Psoas muscle (tissue), 8 donors: Measurements from ENCODE around the gene FBLN5. TPM values are rescaled to one million over a fixed set of nuclear protein-coding genes. Genes with fewer than 3 reads are reported as not detected.

ENCODE experiments used
- ATAC-seq, 4 donors: fragments of 200-7000 bp; cut with Tn5 transposase; one replicate each; pipeline ENCODE4 v1.9.1; 2020; ENCODE audit warnings: moderate library complexity in 3 of 4, mild to moderate bottlenecking in 2 of 4
- DNase-seq, 2 donors: peaks; one replicate each; pipeline ENCODE4 v3.0.0-alpha.2; 2020
- H3K27ac ChIP-seq: fragments of 200-600 bp; one replicate; pipeline ENCODE4 v1.8.0; 2022
- H3K27me3 ChIP-seq, 3 donors: fragments of 200-600 bp in 1 of 3; one replicate each; pipeline versions ENCODE4 v1.6.1 to v1.8.0; 2013 to 2022; ENCODE audit warnings: low read length in 2 of 3, mild to moderate bottlenecking in 2 of 3, moderate library complexity in 1 of 3; ENCODE audit not compliant: insufficient read depth in 3 of 3
- H3K36me3 ChIP-seq, 2 donors: fragments of 200-600 bp in 1 of 2; one replicate each; pipeline versions ENCODE4 v1.6.1 to v1.8.0; 2013 to 2022; ENCODE audit warnings: low read depth in 1 of 2, mild to moderate bottlenecking in 1 of 2, moderate library complexity in 1 of 2; ENCODE audit not compliant: insufficient read depth in 1 of 2
- H3K4me1 ChIP-seq: fragments of 200-600 bp; one replicate; pipeline ENCODE4 v1.8.0; 2022
- H3K4me3 ChIP-seq: fragments of 200-600 bp; one replicate; pipeline ENCODE4 v1.8.0; 2022; ENCODE audit warnings: mild to moderate bottlenecking
- H3K9me3 ChIP-seq: fragments of 200-600 bp; one replicate; pipeline ENCODE4 v1.8.0; 2022
- CTCF ChIP-seq: fragments of 200-600 bp; IDR thresholded peaks from one replicate; pipeline ENCODE4 v1.8.0; 2022; ENCODE audit warnings: antibody characterized with exemption
- WGBS, 3 donors: extraction: QIAGEN DNeasy Blood & Tissue Kit; methylation state at CpG; one replicate each; pipeline versions ENCODE4 v1.1.6 to v1.1.7; 2013; 5-methylcytosine and 5-hydroxymethylcytosine counted together
- intact Hi-C, 2 donors: fragments of 100-400 bp; cut with DNase I; formaldehyde crosslinking; loops; one replicate each; pipeline versions ENCODE4 v1.11.0 to v1.14.2; 2022
- polyA plus RNA-seq, 3 donors: library from polyadenylated mRNA; stranded (reverse); fragments of 200-250 nt; gene quantifications; one replicate each; pipeline ENCODE4 v1.2.3, GENCODE V29; 2013
- total RNA-seq, 4 donors: library from RNA; stranded (reverse); fragmentation: NEBNext Ultra II Directional in 2 of 4; extraction: Animal tissue kit (Norgen Biotek cat#: 25700) in 2 of 4; gene quantifications; one replicate each; pipeline versions ENCODE4 v1.2.1 to v1.2.4, GENCODE V29; 2021 to 2023
- donor health status: healthy with polysubstance abuse.
- donor health status: DM: no; HTN: no; CAD: no; lungs with moderate emphysema.
- donor health status: Bipolar disorder and iron deficiency.
- donor health status: healthy.
- donor health status: DM: yes; HTN: yes; CAD: no.
- donor health status: DM: no; HTN: no; CAD: no.
- donor health status: DM: no; HTN: no; CAD: no.
- donor health status: DM: yes; HTN: yes; CAD: no.

The FBLN5 gene
- total and polyA plus RNA-seq, 7 donors = 12.3 to 37.8 (median 16.7) TPM

GRCh38 chr14:91985008-91985407, 37.5 kb upstream of the FBLN5 start:
- peaks cover 8% of the 10 kb centered on the region for H3K4me1 ChIP-seq
- no peak for ATAC-seq
- no peak for DNase-seq
- WGBS, 3 donors = 80 to 88% (median 83%) methylated on average over 4 of the region's 4 CpGs
- H3K27ac ChIP-seq = no peak overlapping the region
- H3K36me3 ChIP-seq = peaks cover 9 to 48% of the 10 kb centered on the region in 2 donors
- intact Hi-C loops = no loop called here
- TF ChIP-seq CTCF = no peak
- no peaks in the 10 kb centered on the region for H3K9me3 ChIP-seq
- H3K27me3 ChIP-seq = no peaks in the 10 kb centered on the region
- H3K4me3 ChIP-seq = no peak overlapping the region

GRCh38 chr14:91983588-91983987, 36.1 kb upstream of the FBLN5 start:
- ATAC-seq = no peak
- intact Hi-C loops = no loop called here
- Histone ChIP-seq H3K27ac (no peak overlapping the region), H3K4me1 (peaks cover 17% of the 10 kb centered on the region), H3K36me3 (peaks cover 9 to 35% of the 10 kb centered on the region in 2 donors), H3K9me3 (no peaks in the 10 kb centered on the region), H3K27me3 (no peaks in the 10 kb centered on the region), H3K4me3 (no peak overlapping the region)
- no peak for DNase-seq
- WGBS, 3 donors = 60 to 80% (median 74%) methylated on average over 4 of the region's 4 CpGs
- TF ChIP-seq CTCF = no peak

DNA sequence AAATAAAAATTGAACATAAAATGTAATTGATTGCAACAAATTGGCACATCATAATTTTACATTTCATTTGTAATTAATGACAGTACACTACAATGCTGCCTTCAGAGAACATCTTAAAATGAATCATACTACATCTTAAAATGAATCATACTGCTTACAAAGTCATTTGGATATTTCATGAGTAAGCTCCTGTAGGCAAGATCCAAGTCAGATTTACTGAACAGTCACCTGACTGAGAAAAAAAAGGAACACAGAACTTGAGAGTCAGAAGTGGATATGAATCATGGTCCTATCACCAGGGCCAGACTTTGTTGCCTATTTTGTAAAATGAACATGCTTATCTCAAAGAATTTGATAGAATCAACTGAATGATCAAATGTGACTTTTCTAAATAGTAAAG, 32.7 kb upstream of the FBLN5 start:
- H3K27me3 ChIP-seq = no peaks in the 10 kb centered on the region
- peaks cover 17% of the 10 kb centered on the region for H3K4me1 ChIP-seq
- H3K36me3 ChIP-seq = peaks cover 0 to 17% of the 10 kb centered on the region in 2 donors
- ATAC-seq (peak; percentile 92 to 97 (median 96)), DNase-seq (no peak)
- TF ChIP-seq CTCF = no peak
- H3K4me3 ChIP-seq = no peak overlapping the region
- intact Hi-C loops = no loop called here
- H3K9me3 ChIP-seq = no peaks in the 10 kb centered on the region
- H3K27ac ChIP-seq = peak overlapping the region; percentile 47

GRCh38 chr14:91977884-91978283, 30.4 kb upstream of the FBLN5 start:
- peak; percentile 50 to 77 (median 66) for ATAC-seq

More at GRCh38 chr14:91977884-91978283, 30.4 kb upstream of the FBLN5 start:
- H3K4me1 ChIP-seq = peaks cover 17% of the 10 kb centered on the region
- intact Hi-C loops = no loop called here
- no peak for TF ChIP-seq CTCF
- 78 to 84% (median 79%) methylated on average over 5 of the region's 5 CpGs for WGBS, 3 donors
- no peaks in the 10 kb centered on the region for H3K9me3 ChIP-seq
- peaks cover 0 to 22% of the 10 kb centered on the region in 2 donors for H3K36me3 ChIP-seq
- H3K4me3 ChIP-seq = no peak overlapping the region
- DNase-seq = no peak
- H3K27ac ChIP-seq = no peak overlapping the region
- H3K27me3 ChIP-seq = no peaks in the 10 kb centered on the region
